ENCODE data around the gene CPE.

DNA sequence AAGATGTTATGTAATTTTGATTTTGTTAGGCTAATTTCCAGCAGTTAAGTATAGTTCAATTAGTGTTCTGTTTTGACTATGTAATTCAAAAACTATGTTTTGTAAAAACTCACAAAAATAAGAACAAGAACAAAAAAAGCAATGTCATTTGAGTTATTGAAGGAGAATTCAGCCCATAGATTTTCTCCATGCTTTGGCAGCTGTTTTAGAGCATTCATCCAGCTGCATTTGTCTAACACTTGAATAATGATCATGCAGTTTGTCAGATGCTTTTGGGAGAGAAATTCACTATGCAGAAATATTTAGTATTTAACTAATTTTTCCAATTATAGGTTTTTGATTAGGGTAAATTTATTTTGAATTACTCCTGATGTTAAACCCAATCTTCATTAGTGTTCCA is 14.2 kb downstream of the CPE start:
- TF ChIP-seq, protein P1, sequence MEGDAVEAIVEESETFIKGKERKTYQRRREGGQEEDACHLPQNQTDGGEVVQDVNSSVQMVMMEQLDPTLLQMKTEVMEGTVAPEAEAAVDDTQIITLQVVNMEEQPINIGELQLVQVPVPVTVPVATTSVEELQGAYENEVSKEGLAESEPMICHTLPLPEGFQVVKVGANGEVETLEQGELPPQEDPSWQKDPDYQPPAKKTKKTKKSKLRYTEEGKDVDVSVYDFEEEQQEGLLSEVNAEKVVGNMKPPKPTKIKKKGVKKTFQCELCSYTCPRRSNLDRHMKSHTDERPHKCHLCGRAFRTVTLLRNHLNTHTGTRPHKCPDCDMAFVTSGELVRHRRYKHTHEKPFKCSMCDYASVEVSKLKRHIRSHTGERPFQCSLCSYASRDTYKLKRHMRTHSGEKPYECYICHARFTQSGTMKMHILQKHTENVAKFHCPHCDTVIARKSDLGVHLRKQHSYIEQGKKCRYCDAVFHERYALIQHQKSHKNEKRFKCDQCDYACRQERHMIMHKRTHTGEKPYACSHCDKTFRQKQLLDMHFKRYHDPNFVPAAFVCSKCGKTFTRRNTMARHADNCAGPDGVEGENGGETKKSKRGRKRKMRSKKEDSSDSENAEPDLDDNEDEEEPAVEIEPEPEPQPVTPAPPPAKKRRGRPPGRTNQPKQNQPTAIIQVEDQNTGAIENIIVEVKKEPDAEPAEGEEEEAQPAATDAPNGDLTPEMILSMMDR (IDR thresholded peaks at IDR 0.05), result no peak
- no peak for TF ChIP-seq ZFX (IDR thresholded peaks at IDR 0.05; ENCODE audit: borderline replicate concordance)

Measured in 22Rv1 (cell line).